Kidney epithelial cell (primary cell): ENCODE results near the gene CDH6. TPM values are rescaled to one million over a fixed set of nuclear protein-coding genes. Genes with fewer than 3 reads are reported as not detected.

Experiments used
- DNase-seq: peaks from one replicate; pipeline ENCODE4 v3.0.0-alpha.2; 2010; ENCODE audit warnings: low read depth
- H3K27me3 ChIP-seq: 2 replicates; pipeline ENCODE4 v1.6.0; 2011; ENCODE audit warnings: low read length; ENCODE audit not compliant: control insufficient read depth, insufficient read depth
- H3K36me3 ChIP-seq: 2 replicates; pipeline ENCODE4 v1.5.1; 2011; ENCODE audit warnings: low read length; ENCODE audit not compliant: control insufficient read depth, insufficient read depth
- H3K4me3 ChIP-seq: 2 replicates; pipeline ENCODE4 v1.5.1; 2011; ENCODE audit warnings: low read depth, mild to moderate bottlenecking, control low read depth, low read length
- CTCF ChIP-seq: IDR thresholded peaks from 2 replicates; pipeline ENCODE4 v1.5.1; 2011; ENCODE audit warnings: mild to moderate bottlenecking, moderate library complexity, low read length, control low read depth, inconsistent platforms; ENCODE audit not compliant: insufficient read depth, poor library complexity, severe bottlenecking
- total RNA-seq: library from RNA; depleted of rRNA; stranded (reverse); fragments of >200 nt; gene quantifications from 2 replicates; pipeline ENCODE4 v1.2.3, GENCODE V29; 2015

Gene CDH6
- total RNA-seq, 1 donor from 2014 or later: 66.2 TPM

GRCh38 chr5:31271567-31271966 is 78.1 kb downstream of the CDH6 start:
- no peak for DNase-seq
- no peak overlapping the region for H3K4me3 ChIP-seq
- no peaks in the 10 kb centered on the region for H3K27me3 ChIP-seq
- TF ChIP-seq CTCF: no peak
- H3K36me3 ChIP-seq: no peaks in the 10 kb centered on the region

GRCh38 chr5:31273161-31273560 is 79.7 kb downstream of the CDH6 start:
- no peak for DNase-seq
- Histone ChIP-seq H3K36me3 (no peaks in the 10 kb centered on the region), H3K27me3 (no peaks in the 10 kb centered on the region), H3K4me3 (no peak overlapping the region)
- TF ChIP-seq CTCF: no peak

GRCh38 chr5:31273631-31274378 is 80.3 kb downstream of the CDH6 start:
- Histone ChIP-seq H3K27me3 (no peaks in the 10 kb centered on the region), H3K4me3 (no peak overlapping the region), H3K36me3 (no peaks in the 10 kb centered on the region)
- no peak for TF ChIP-seq CTCF
- DNase-seq: no peak

- DNase-seq: no peak
- Histone ChIP-seq H3K27me3 (no peaks in the 10 kb centered on the region), H3K4me3 (no peak overlapping the region), H3K36me3 (no peaks in the 10 kb centered on the region)
- no peak for TF ChIP-seq CTCF
Observed at GRCh38 chr5:31280210-31280609, 86.7 kb downstream of the CDH6 start.

- H3K27me3 ChIP-seq: no peaks in the 10 kb centered on the region
- TF ChIP-seq CTCF: no peak
- no peak overlapping the region for H3K4me3 ChIP-seq
- H3K36me3 ChIP-seq: peaks cover 2% of the 10 kb centered on the region
- no peak for DNase-seq
Observed at GRCh38 chr5:31283326-31283725, 89.8 kb downstream of the CDH6 start.

GRCh38 chr5:31285025-31285424 is 91.5 kb downstream of the CDH6 start:
- DNase-seq: no peak
- no peak overlapping the region for H3K4me3 ChIP-seq
- TF ChIP-seq CTCF: no peak
- H3K27me3 ChIP-seq: no peaks in the 10 kb centered on the region
- H3K36me3 ChIP-seq: peaks cover 2% of the 10 kb centered on the region
